HEK293 (cell line): ENCODE measurements around the gene ZYG11B.
A peak's percentile ranks its signal among the peaks of the same experiment; 100 is the strongest.

ENCODE experiments used
- CTCF ChIA-PET: fragments of 350-600 bp; formaldehyde crosslinking; extraction: SDS; loops from one replicate; lab custom pipeline; 2021; ENCODE audit warnings: antibody characterized with exemption; lab: Yijun Ruan, JAX
- POLR2A ChIA-PET: fragments of 300-600 bp; formaldehyde crosslinking; extraction: SDS; loops from one replicate; lab custom pipeline; 2020; ENCODE audit warnings: antibody characterized with exemption, inconsistent platforms; lab: Yijun Ruan, JAX
- H3K27ac ChIP-seq: fragments of 200-500 bp; sonication (Bioruptor generic); 2 replicates; pipeline ENCODE4 v1.5.1; 2014; ENCODE audit warnings: low read depth, low read length, control low read depth, inconsistent platforms; ENCODE audit errors: extremely low read depth
- H3K36me3 ChIP-seq, 2 experiments: fragments of 200-500 bp in 1 of 2; sonication (Bioruptor generic) in 1 of 2; 1 replicate in 1 of 2; 2 replicates in 1 of 2; pipeline ENCODE4 v1.5.1; 2014 to 2017; ENCODE audit warnings: inconsistent platforms in 2 of 2, low read length in 2 of 2; ENCODE audit not compliant: control insufficient read depth in 2 of 2, insufficient read depth in 1 of 2
- H3K4me1 ChIP-seq: fragments of 200-500 bp; sonication (Bioruptor generic); 2 replicates; pipeline ENCODE4 v1.5.1; 2014; ENCODE audit warnings: mild to moderate bottlenecking, low read length, inconsistent platforms; ENCODE audit not compliant: control insufficient read depth, insufficient read depth
- H3K4me3 ChIP-seq: 2 replicates; pipeline ENCODE4 v1.5.1; 2011; ENCODE audit warnings: low read depth, mild to moderate bottlenecking, control low read depth, low read length, moderate library complexity
- H3K9me3 ChIP-seq: fragments of 200-500 bp; sonication (Bioruptor generic); 2 replicates; pipeline ENCODE4 v1.5.1; 2014; ENCODE audit warnings: low read depth, low read length, inconsistent platforms; ENCODE audit not compliant: control insufficient read depth, insufficient read depth
- EGR2 ChIP-seq: fragments of 450-650 bp; formaldehyde crosslinking; IDR thresholded peaks from 2 replicates; pipeline ENCODE4 v1.5.1; 2016; ENCODE audit warnings: low read depth, missing biosample characterization, missing genetic modification characterization
- GLIS1 ChIP-seq: fragments of 450-650 bp; formaldehyde crosslinking; IDR thresholded peaks from 2 replicates; pipeline ENCODE4 v1.5.1; 2016; ENCODE audit warnings: missing biosample characterization, missing genetic modification characterization
- HOXA7 ChIP-seq: sonication (generic); formaldehyde crosslinking; IDR thresholded peaks from 2 replicates; pipeline ENCODE4 v1.8.1; 2022; ENCODE audit warnings: missing genetic modification reagents, borderline replicate concordance
- PRDM10 ChIP-seq: fragments of 450-650 bp; formaldehyde crosslinking; IDR thresholded peaks from 2 replicates; pipeline ENCODE4 v1.5.1; 2016; ENCODE audit warnings: missing biosample characterization, missing genetic modification characterization
- SP3 ChIP-seq: fragments of 450-650 bp; formaldehyde crosslinking; IDR thresholded peaks from 2 replicates; pipeline ENCODE4 v1.5.1; 2016; ENCODE audit warnings: missing biosample characterization, missing genetic modification characterization
- SP7 ChIP-seq: fragments of 450-650 bp; formaldehyde crosslinking; IDR thresholded peaks from 2 replicates; pipeline ENCODE4 v1.5.1; 2016; ENCODE audit warnings: missing biosample characterization, missing genetic modification characterization
- ZBTB17 ChIP-seq: fragments of 450-650 bp; formaldehyde crosslinking; IDR thresholded peaks from 2 replicates; pipeline ENCODE4 v1.5.1; 2016; ENCODE audit warnings: missing biosample characterization, missing genetic modification characterization
- ZNF146 ChIP-seq: fragments of 450-650 bp; formaldehyde crosslinking; IDR thresholded peaks from 2 replicates; pipeline ENCODE4 v1.5.1; 2016; ENCODE audit warnings: missing biosample characterization, missing genetic modification characterization
- ZNF157 ChIP-seq: fragments of 450-650 bp; formaldehyde crosslinking; IDR thresholded peaks from 2 replicates; pipeline ENCODE4 v1.5.1; 2016; ENCODE audit warnings: missing biosample characterization, missing genetic modification characterization
- ZNF280C ChIP-seq: fragments of 450-650 bp; formaldehyde crosslinking; IDR thresholded peaks from 2 replicates; pipeline ENCODE4 v1.5.1; 2016; ENCODE audit warnings: missing biosample characterization, missing genetic modification characterization
- ZNF324 ChIP-seq: fragments of 450-650 bp; formaldehyde crosslinking; IDR thresholded peaks from 2 replicates; pipeline ENCODE4 v1.5.1; 2016; ENCODE audit warnings: missing biosample characterization, missing genetic modification characterization
- ZNF366 ChIP-seq: fragments of 450-650 bp; formaldehyde crosslinking; conservative IDR thresholded peaks from 2 replicates; pipeline ENCODE4 v1.5.1; 2016; ENCODE audit warnings: missing biosample characterization, missing genetic modification characterization
- ZNF398 ChIP-seq: fragments of 450-650 bp; formaldehyde crosslinking; IDR thresholded peaks from 2 replicates; pipeline ENCODE4 v1.5.1; 2017; ENCODE audit warnings: missing biosample characterization, missing genetic modification characterization
- ZNF837 ChIP-seq: fragments of 450-650 bp; formaldehyde crosslinking; IDR thresholded peaks from 2 replicates; pipeline ENCODE4 v1.5.1; 2016; ENCODE audit warnings: missing biosample characterization, missing genetic modification characterization
- ZSCAN16 ChIP-seq: fragments of 450-650 bp; formaldehyde crosslinking; IDR thresholded peaks from 2 replicates; pipeline ENCODE4 v1.5.1; 2016; ENCODE audit warnings: missing biosample characterization, missing genetic modification characterization

ZYG11B gene

GRCh38 chr1:52706136-52706670 is 20.1 kb upstream of the ZYG11B start:
- Histone ChIP-seq H3K4me3 (no peak overlapping the region), H3K9me3 (no peaks in the 10 kb centered on the region), H3K4me1 (no peaks in the 10 kb centered on the region), H3K36me3 (no peaks in the 10 kb centered on the region), H3K27ac (no peak overlapping the region)
- ChIA-PET POLR2A (no interaction called here), CTCF (interaction anchor here (0.7 kb wide), 1 partner anchor 96 kb away, joined by 3 read pairs; no protein-coding TSS in a partner anchor)
- TF ChIP-seq SP7 (tag by site-specific recombination), result no peak
- peak; percentile 43; the same call in 1 of the 2 replicates for TF ChIP-seq ZBTB17 (tag by site-specific recombination)
- no peak for TF ChIP-seq HOXA7 (CRISPR knock-in tag)
- peak; percentile 7; the same call in 1 of the 2 replicates for TF ChIP-seq EGR2 (tag by site-specific recombination)
- no peak for TF ChIP-seq SP3
- TF ChIP-seq PRDM10 (tag by site-specific recombination), result peak; percentile 55

- Histone ChIP-seq H3K27ac (no peak overlapping the region), H3K4me3 (no peak overlapping the region), H3K9me3 (no peaks in the 10 kb centered on the region), H3K4me1 (no peaks in the 10 kb centered on the region), H3K36me3 (no peaks in the 10 kb centered on the region)
- ChIA-PET CTCF (no interaction called here), POLR2A (interaction anchor here (0.6 to 0.7 kb wide), 2 partner anchors 15 to 115 kb away, joined by 3 to 5 read pairs; no protein-coding TSS in a partner anchor)
- TF ChIP-seq ZNF837 (tag by site-specific recombination), result no peak
- TF ChIP-seq ZNF157 (tag by site-specific recombination), result no peak
- no peak for TF ChIP-seq ZNF398 (tag by site-specific recombination)
- no peak for TF ChIP-seq ZNF324 (tag by site-specific recombination)
- TF ChIP-seq ZNF146, result no peak
- TF ChIP-seq ZNF280C (tag by site-specific recombination), result no peak
- TF ChIP-seq GLIS1 (tag by site-specific recombination), result no peak
- TF ChIP-seq ZNF366 (tag by site-specific recombination), result no peak
- no peak for TF ChIP-seq ZSCAN16
Measured at GRCh38 chr1:52706941-52707926, 19.0 kb upstream of the ZYG11B start.
